ENCODE results near the gene DUOXA2.
"Not testable (repeated sequence)": the region's sequence is repeated elsewhere in the genome, so short reads cannot be mapped to it uniquely, and the experiment has no call there.

DUOXA2 gene

GRCh38 chr15:45130291-45131000, 16.3 kb downstream of the DUOXA2 start:
- intact Hi-C loops (cut with DNase I), result no loop called here
- no peak for DNase-seq

- intact Hi-C loops (cut with DNase I), result no loop called here
- no peak for DNase-seq
Observed at GRCh38 chr15:45131510-45131909, 17.4 kb downstream of the DUOXA2 start.

GRCh38 chr15:45132844-45133560, 18.9 kb downstream of the DUOXA2 start:
- intact Hi-C loops (cut with DNase I), result no loop called here
- DNase-seq, result no peak

GRCh38 chr15:45133561-45133920, 19.4 kb downstream of the DUOXA2 start:
- DNase-seq, result no peak
- intact Hi-C loops (cut with DNase I), result no loop called here

DNA sequence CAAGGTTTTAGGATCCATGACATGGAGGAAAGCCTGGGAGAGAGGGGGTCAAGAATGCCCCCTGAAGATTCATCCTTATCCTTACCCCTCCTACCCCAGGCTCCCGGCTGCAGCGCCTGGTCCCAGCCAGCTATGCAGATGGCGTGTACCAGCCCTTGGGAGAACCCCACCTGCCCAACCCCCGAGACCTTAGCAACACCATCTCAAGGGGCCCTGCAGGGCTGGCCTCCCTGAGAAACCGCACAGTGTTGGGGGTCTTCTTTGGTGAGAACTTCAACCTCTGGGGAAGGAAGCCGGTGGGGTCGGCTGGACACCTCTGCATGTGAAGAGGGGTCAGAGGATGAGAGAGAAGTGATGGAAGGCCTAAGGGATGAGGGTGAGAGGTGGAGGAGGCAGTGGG, 19.9 kb downstream of the DUOXA2 start:
- intact Hi-C loops (cut with DNase I), result no loop called here

DNA sequence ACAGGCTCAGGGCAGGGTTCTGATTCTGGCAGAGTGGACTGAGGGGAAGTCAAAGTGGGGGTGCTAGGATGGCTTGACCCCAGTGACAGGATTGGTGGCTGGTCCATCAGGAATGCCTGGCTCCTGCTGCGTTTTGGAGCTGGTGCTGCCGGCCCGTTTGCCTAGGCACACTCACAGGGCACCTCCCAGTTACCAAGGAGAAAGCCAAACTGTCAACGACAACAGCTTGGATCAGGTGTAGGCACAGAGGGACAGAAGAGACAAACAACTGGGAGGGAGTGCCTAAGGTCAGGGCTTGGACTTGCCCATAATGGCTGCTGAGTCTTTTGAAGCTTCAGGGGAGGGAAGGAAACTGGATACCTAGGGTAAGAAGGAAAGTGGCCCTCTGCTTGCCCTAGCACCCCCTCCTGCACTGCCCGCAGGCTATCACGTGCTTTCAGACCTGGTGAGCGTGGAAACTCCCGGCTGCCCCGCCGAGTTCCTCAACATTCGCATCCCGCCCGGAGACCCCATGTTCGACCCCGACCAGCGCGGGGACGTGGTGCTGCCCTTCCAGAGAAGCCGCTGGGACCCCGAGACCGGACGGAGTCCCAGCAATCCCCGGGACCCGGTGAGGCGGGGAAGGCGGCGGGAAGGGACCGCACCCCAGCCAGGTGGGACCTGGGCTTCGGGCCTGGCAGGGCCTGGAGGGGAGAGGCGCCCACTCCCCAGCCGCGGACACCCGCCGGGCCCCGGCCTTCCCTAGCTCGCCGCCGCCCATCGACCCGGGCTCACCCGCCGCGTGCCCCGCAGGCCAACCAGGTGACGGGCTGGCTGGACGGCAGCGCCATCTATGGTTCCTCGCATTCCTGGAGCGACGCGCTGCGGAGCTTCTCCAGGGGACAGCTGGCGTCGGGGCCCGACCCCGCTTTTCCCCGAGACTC, 20.8 kb downstream of the DUOXA2 start:
- intact Hi-C loops (cut with DNase I), result no loop called here
- peak in 17 of 42 donors; percentile 23 to 74 (median 41) for DNase-seq

More for the DNA sequence above, 19.9 kb downstream of the DUOXA2 start:
- no peak for DNase-seq

DNA sequence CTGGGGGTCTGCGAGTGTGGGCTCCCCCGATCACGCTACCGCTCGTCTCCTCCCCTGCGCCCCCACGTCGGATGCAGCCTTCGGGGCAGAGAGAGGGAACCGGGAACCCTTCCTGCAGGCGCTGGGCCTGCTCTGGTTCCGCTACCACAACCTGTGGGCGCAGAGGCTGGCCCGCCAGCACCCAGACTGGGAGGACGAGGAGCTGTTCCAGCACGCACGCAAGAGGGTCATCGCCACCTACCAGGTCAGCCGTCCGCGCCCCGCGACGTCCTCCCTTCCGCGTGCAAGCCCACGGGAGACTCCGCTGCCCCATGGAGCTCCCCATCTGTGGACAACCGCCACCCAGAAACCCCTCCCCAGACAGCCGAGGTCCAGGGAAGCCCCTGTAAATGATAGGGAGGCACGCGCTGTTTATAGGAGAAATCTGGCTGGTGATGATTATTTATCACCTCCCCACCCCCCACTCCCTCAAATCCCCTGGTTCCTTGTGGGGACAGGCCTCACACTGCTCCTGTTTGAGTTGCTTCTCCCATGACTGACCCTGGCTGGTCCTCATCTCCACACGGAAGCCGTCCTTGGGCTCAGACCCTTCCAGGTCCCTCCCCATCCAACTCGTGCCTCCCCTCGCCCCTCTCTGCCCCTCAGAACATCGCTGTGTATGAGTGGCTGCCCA, 21.7 kb downstream of the DUOXA2 start:
- intact Hi-C loops (cut with DNase I); DNase-seq: not testable (repeated sequence)

DNA sequence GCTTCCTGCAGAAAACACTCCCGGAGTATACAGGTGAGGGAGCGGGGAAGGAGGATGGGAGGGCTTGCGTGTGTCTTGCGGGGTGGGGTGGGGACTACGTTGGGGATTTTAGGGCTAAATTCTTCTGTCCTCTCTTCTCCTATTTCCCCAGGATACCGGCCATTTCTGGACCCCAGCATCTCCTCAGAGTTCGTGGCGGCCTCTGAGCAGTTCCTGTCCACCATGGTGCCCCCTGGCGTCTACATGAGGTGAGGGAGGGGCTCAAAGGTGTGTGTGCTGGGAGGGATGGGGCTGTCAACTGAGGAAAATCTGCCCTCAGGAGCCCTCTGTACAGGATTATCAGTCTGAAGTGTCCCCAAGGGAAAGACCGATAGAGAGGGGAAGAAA, 22.2 kb downstream of the DUOXA2 start:
- intact Hi-C loops (cut with DNase I), result no loop called here
- no peak for DNase-seq

GRCh38 chr15:45137703-45138102, 23.6 kb downstream of the DUOXA2 start:
- intact Hi-C loops (cut with DNase I), result no loop called here
- no peak for DNase-seq

DNA sequence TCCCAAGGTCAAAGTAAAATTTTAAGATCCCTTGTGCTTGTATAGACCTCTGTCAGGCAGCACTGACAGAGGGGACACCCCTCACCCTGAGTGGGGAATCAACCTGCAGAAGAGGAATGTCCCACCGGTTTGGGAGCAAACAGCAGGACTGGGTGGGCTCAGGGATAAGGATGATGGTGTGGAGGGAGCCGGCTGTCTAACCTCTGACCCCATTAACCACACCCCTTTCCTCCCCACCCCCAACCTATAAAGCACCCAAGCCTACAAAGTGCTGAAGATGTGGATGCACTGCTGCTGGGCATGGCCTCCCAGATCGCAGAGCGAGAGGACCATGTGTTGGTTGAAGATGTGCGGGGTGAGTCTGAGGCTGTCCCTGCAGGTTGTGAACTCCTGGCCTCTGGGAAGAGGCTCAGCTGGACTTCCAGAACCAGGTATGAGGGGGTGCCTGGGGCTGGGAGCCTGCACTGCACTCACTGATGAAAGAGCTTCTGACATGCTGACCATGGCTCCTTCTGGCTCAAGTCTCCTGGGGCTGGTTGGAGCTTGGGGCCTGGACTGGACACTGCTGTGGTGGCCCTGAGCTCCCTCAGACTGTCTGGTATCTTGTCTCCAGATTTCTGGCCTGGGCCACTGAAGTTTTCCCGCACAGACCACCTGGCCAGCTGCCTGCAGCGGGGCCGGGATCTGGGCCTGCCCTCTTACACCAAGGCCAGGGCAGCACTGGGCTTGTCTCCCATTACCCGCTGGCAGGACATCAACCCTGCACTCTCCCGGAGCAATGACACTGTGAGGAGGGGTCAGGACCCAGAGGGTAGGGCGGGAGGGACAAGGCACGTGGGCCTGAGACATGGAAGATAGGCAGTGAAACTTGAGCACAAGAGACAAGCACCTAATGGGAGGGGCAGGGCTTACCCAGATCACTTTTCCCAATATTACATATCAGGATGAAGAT, 25.0 kb downstream of the DUOXA2 start:
- intact Hi-C loops (cut with DNase I), result no loop called here
- no peak for DNase-seq

- intact Hi-C loops (cut with DNase I), result no loop called here
- no peak for DNase-seq
Observed at GRCh38 chr15:45139770-45140169, 25.6 kb downstream of the DUOXA2 start.

GRCh38 chr15:45140557-45141250, 26.6 kb downstream of the DUOXA2 start:
- intact Hi-C loops (cut with DNase I), result no loop called here
- no peak for DNase-seq

GRCh38 chr15:45141386-45141785, 27.3 kb downstream of the DUOXA2 start:
- intact Hi-C loops (cut with DNase I), result no loop called here
- DNase-seq, result no peak

- no peak for DNase-seq
- intact Hi-C loops (cut with DNase I), result no loop called here
Observed at GRCh38 chr15:45143056-45143455, 28.9 kb downstream of the DUOXA2 start.

DNA sequence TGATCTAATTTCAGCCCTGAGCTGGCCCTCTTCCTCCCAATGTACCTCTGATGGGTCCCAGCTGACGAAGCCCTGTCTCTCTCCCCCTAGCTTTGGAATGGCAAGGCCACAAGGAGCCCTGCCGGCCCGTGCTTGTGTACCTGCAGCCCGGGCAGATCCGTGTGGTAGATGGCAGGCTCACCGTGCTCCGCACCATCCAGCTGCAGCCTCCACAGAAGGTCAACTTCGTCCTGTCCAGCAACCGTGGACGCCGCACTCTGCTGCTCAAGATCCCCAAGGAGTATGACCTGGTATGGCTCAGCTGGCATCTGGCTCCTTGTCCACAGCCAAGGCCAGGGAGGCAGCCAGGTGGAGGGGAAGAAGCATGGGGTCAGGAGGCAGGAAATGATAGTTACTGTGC, 29.8 kb downstream of the DUOXA2 start:
- intact Hi-C loops (cut with DNase I), result no loop called here
- DNase-seq, result no peak

DNA sequence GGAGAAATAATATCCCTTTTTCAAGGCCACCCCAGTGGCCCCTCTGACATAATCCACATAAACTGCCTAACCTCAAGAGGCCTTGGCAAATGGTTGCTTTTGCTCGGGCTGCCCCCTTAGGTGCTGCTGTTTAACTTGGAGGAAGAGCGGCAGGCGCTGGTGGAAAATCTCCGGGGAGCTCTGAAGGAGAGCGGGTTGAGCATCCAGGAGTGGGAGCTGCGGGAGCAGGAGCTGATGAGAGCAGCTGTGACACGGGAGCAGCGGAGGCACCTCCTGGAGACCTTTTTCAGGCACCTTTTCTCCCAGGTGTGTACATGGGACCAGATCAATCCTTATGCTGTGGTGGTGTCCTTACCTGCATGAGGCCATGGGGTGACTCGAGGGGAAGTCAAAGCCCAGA, 30.6 kb downstream of the DUOXA2 start:
- DNase-seq, result peak in 28 of 42 donors; percentile 32 to 83 (median 61)
- intact Hi-C loops (cut with DNase I), result no loop called here

DNA sequence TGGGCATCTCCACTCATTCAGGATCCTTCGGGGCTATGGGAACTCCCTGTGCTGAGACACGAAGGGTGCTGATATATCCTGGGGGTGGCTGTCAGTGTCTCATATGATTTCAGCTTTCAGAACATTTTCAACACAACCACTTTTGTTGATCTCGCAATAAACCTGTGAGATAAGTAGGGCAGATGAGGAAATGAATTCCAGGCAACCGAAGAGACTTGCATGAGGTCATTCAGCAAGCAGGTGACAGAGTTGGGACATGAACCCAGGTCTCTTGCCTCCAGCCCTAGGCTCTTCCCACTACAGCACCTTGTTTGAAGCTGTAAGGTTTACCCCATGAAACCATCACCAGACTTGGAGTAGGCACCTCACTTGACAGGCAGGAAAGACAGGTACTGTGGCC, 32.3 kb downstream of the DUOXA2 start:
- DNase-seq, result peak in 8 of 42 donors; percentile 23 to 68 (median 49)
- intact Hi-C loops (cut with DNase I), result no loop called here

GRCh38 chr15:45147606-45148005, 33.5 kb downstream of the DUOXA2 start:
- intact Hi-C loops (cut with DNase I), result no loop called here
- no peak for DNase-seq
